K562 (cell line): Measurements from ENCODE around the gene CDH12. TPM values are rescaled to one million over a fixed set of nuclear protein-coding genes. Genes with fewer than 3 reads are reported as not detected.

Experiments
- ATAC-seq: fragments of 200-7000 bp; cut with Tn5 transposase; 3 replicates; pipeline ENCODE4 v1.9.1; 2020; ENCODE audit warnings: moderate library complexity
- BruUV-seq: library from RNA; stranded (reverse); fragments of 400-500 nt; replicated peaks from 2 replicates; lab custom pipeline; 2021; lab: Mats Ljungman, UMichigan
- CTCF ChIA-PET: fragments of 300-600 bp; formaldehyde crosslinking; extraction: SDS; loops from one replicate; lab custom pipeline; 2021; ENCODE audit warnings: low intra/inter-chr PET ratio; lab: Yijun Ruan, JAX
- POLR2A ChIA-PET: fragments of 300-600, 350-650 bp; sonication (Branson Sonifier 250); formaldehyde crosslinking; extraction: SDS; loops from one replicate; lab custom pipeline; 2021; ENCODE audit warnings: antibody characterized with exemption, inconsistent platforms; lab: Yijun Ruan, JAX
- DNase-seq, 4 experiments: peaks; one replicate each; pipeline versions ENCODE4 v3.0.0 to v3.0.0-alpha.2; 2011 to 2018; ENCODE audit warnings: low spot score in 3 of 4, mixed read lengths in 3 of 4; ENCODE audit errors: extremely low read depth in 1 of 4
- FAIRE-seq: peaks from 2 replicates; lab custom pipeline; 2011; peaks lifted over from hg19 to GRCh38; lab: Jason Lieb, UNC
- H2AFZ ChIP-seq: 2 replicates; pipeline ENCODE4 v1.6.0; 2011; ENCODE audit warnings: low read depth, low read length, control low read depth, inconsistent platforms
- H3K27ac ChIP-seq: fragments of 200-600 bp; 3 replicates; pipeline ENCODE4 v1.8.0; 2011; ENCODE audit warnings: low read depth, mild to moderate bottlenecking, control low read depth, inconsistent platforms, low read length, moderate library complexity, mixed read lengths; ENCODE audit errors: extremely low read depth
- H3K27me3 ChIP-seq, 2 experiments: fragments of 300-600 bp in 1 of 2; 2 replicates in 1 of 2; 3 replicates in 1 of 2; pipeline versions ENCODE4 v1.6.0 to v1.8.0; 2011; ENCODE audit warnings: inconsistent platforms in 2 of 2, low read length in 2 of 2, mild to moderate bottlenecking in 1 of 2, mixed read lengths in 1 of 2, moderate library complexity in 1 of 2; ENCODE audit not compliant: control insufficient read depth in 2 of 2, insufficient read depth in 2 of 2
- H3K36me3 ChIP-seq: fragments of 300-600 bp; 3 replicates; pipeline ENCODE4 v1.8.0; 2011; ENCODE audit warnings: mild to moderate bottlenecking, low read length, inconsistent platforms; ENCODE audit not compliant: control insufficient read depth, insufficient read depth
- H3K4me1 ChIP-seq, 2 experiments: fragments of 200-600 bp in 1 of 2; replicated peaks in 1 of 2; 2 replicates in 1 of 2; 3 replicates in 1 of 2; pipeline versions ENCODE4 v1.5.1 to v1.8.0; 2011; ENCODE audit warnings: inconsistent platforms in 2 of 2, low read length in 2 of 2, mild to moderate bottlenecking in 1 of 2, mixed read lengths in 1 of 2, moderate library complexity in 1 of 2; ENCODE audit not compliant: control insufficient read depth in 2 of 2, insufficient read depth in 2 of 2
- H3K4me2 ChIP-seq: 2 replicates; pipeline ENCODE4 v1.6.1; 2011; ENCODE audit warnings: low read length, control low read depth, inconsistent platforms, mixed read lengths; ENCODE audit not compliant: insufficient read depth
- H3K4me3 ChIP-seq: fragments of 200-600 bp; sonication (generic), shearing (Covaris generic); 2 replicates; pipeline ENCODE4 v1.5.1; 2016; ENCODE audit warnings: control low read depth, inconsistent platforms
- H3K79me2 ChIP-seq: fragments of 200-600 bp; 3 replicates; pipeline ENCODE4 v1.8.0; 2011; ENCODE audit warnings: low read length, inconsistent platforms; ENCODE audit not compliant: control insufficient read depth, insufficient read depth
- H3K9ac ChIP-seq, 2 experiments: 2 replicates each; pipeline versions ENCODE4 v1.6.0 to v1.6.1; 2011; ENCODE audit warnings: low read depth in 2 of 2, low read length in 2 of 2, control low read depth in 1 of 2, inconsistent platforms in 1 of 2, mild to moderate bottlenecking in 1 of 2, mixed read lengths in 1 of 2; ENCODE audit not compliant: insufficient read depth in 1 of 2
- H3K9me1 ChIP-seq: one replicate; pipeline ENCODE4 v1.6.0; 2011; ENCODE audit warnings: inconsistent platforms, mild to moderate bottlenecking, low read length, moderate library complexity; ENCODE audit not compliant: control insufficient read depth, insufficient read depth
- H3K9me3 ChIP-seq: replicated peaks from 2 replicates; pipeline ENCODE4 v1.5.1; 2011; ENCODE audit warnings: low read depth, low read length, inconsistent platforms; ENCODE audit not compliant: control insufficient read depth, insufficient read depth
- H4K20me1 ChIP-seq: replicated peaks from 2 replicates; pipeline ENCODE4 v1.6.1; 2011; ENCODE audit warnings: low read length, inconsistent platforms, mixed read lengths; ENCODE audit not compliant: control insufficient read depth, insufficient read depth
- BMI1 ChIP-seq: fragments of 150-350 bp; IDR thresholded peaks from 2 replicates; pipeline ENCODE4 v1.6.1; 2014; ENCODE audit warnings: low read length
- IFI16 ChIP-seq: fragments of 250-450 bp; sonication (Bioruptor Pico); IDR thresholded peaks from 2 replicates; pipeline ENCODE4 v2.1.2; 2022; ENCODE audit warnings: mild to moderate bottlenecking, inconsistent platforms
- KDM4B ChIP-seq, 2 experiments: fragments of 450-650 bp in 1 of 2; sonication (generic) in 1 of 2; IDR thresholded peaks; 2 replicates each; pipeline ENCODE4 v1.6.1; 2016 to 2017; ENCODE audit warnings: borderline replicate concordance in 2 of 2, antibody characterized with exemption in 1 of 2, low read depth in 1 of 2, mild to moderate bottlenecking in 1 of 2
- MCM7 ChIP-seq, 2 experiments: fragments of 450-650 bp; IDR thresholded peaks; 2 replicates each; pipeline ENCODE4 v1.6.1; 2016 to 2018
- NR2C2 ChIP-seq, 2 experiments: fragments of 200-800 bp in 1 of 2; sonication (Bioruptor generic) in 1 of 2; sonication (generic) in 1 of 2; formaldehyde crosslinking in 1 of 2; IDR thresholded peaks; 2 replicates each; pipeline versions ENCODE4 v1.6.1 to v1.8.0; 2016 to 2022; ENCODE audit warnings: mild to moderate bottlenecking in 1 of 2, missing compliant biosample characterization in 1 of 2, missing genetic modification characterization in 1 of 2, missing genetic modification reagents in 1 of 2
- PHB2 ChIP-seq: fragments of 450-650 bp; IDR thresholded peaks from 2 replicates; pipeline ENCODE4 v1.6.1; 2017; ENCODE audit warnings: low read depth
- POLR2H ChIP-seq: IDR thresholded peaks from 2 replicates; pipeline ENCODE4 v1.6.1; 2016; ENCODE audit warnings: missing genetic modification characterization, low read depth, mild to moderate bottlenecking, control low read depth, missing compliant biosample characterization, moderate library complexity
- PTRF ChIP-seq: fragments of 450-650 bp; IDR thresholded peaks from 2 replicates; pipeline ENCODE4 v1.6.1; 2016; ENCODE audit warnings: mild to moderate bottlenecking, missing genetic modification characterization, missing compliant biosample characterization
- SMAD4 ChIP-seq: fragments of 250-450 bp; sonication (Bioruptor Pico); conservative IDR thresholded peaks from 2 replicates; pipeline ENCODE4 v1.8.0; 2021; ENCODE audit warnings: inconsistent platforms, mild to moderate bottlenecking, moderate library complexity
- SRSF9 ChIP-seq: fragments of 200-400 bp; formaldehyde crosslinking; IDR thresholded peaks from 2 replicates; pipeline ENCODE4 v1.6.1; 2017; ENCODE audit warnings: low read depth, low read length, borderline replicate concordance
- STAT5A ChIP-seq: IDR thresholded peaks from 2 replicates; pipeline ENCODE4 v1.6.1; 2012; ENCODE audit warnings: low read length, inconsistent platforms, borderline replicate concordance
- TAF15 ChIP-seq: fragments of 200-400 bp; formaldehyde crosslinking; IDR thresholded peaks from 2 replicates; pipeline ENCODE4 v1.6.1; 2017; ENCODE audit warnings: mild to moderate bottlenecking, low read depth, low read length, moderate library complexity
- TRIM28 ChIP-seq: fragments of 450-650 bp; IDR thresholded peaks from 2 replicates; pipeline ENCODE4 v1.6.1; 2017
- WHSC1 ChIP-seq: IDR thresholded peaks from one replicate; pipeline ENCODE4 v1.6.1; 2012; ENCODE audit warnings: low read length, control low read depth, inconsistent platforms
- ZNF354B ChIP-seq: fragments of 250-450 bp; sonication (Bioruptor Pico); IDR thresholded peaks from 2 replicates; pipeline ENCODE4 v1.4.0; 2020
- ZNF511 ChIP-seq: sonication (generic); formaldehyde crosslinking; IDR thresholded peaks from 2 replicates; pipeline ENCODE4 v1.8.0; 2022; ENCODE audit warnings: mild to moderate bottlenecking, missing genetic modification reagents
- WGBS: fragments of 100-300 bp; shearing (Covaris generic); methylation state at CpG from one replicate; pipeline ENCODE4 v1.1.6; 2016; ENCODE audit warnings: low coverage, mixed read lengths; ENCODE audit not compliant: insufficient coverage; ENCODE audit errors: missing lambda C conversion rate; 5-methylcytosine and 5-hydroxymethylcytosine counted together
- in situ Hi-C: fragments of 300-500 bp; cut with MboI; formaldehyde crosslinking; loops from 4 replicates; pipeline ENCODE4 v1.15.0; 2018; ENCODE audit warnings: inconsistent platforms, mixed read lengths
- intact Hi-C: fragments of 100-400 bp; cut with micrococcal nuclease; formaldehyde crosslinking; loops from 2 replicates; pipeline ENCODE4 v1.14.2; 2022
- polyA plus RNA-seq, 8 experiments: library from polyadenylated mRNA; depleted of rRNA in 4 of 8; stranded (reverse) in 5 of 8; unstranded in 3 of 8; fragments of >200 nt; fragmentation: Nextera tagmentation in 2 of 8; fragmentation: Illumina TruSeq in 1 of 8; extraction: Ambion mirVana in 2 of 8; extraction: Trizol in 1 of 8; gene quantifications; 2 replicates each; pipeline versions ENCODE4 v1.2.1 to v1.2.3, GENCODE V29; 2011 to 2014; ENCODE audit warnings: inconsistent platforms in 1 of 8, missing spikeins in 1 of 8
- total RNA-seq, 7 experiments: library from RNA; depleted of rRNA in 6 of 7; stranded (reverse); fragments of >200 nt in 6 of 7; fragmentation: Illumina TruSeq in 2 of 7; extraction: Trizol in 2 of 7; gene quantifications; 2 replicates each; pipeline versions ENCODE4 v1.2.1 to v1.2.3, GENCODE V29; 2011 to 2021; ENCODE audit warnings: low replicate concordance in 1 of 7

Gene CDH12
- total and polyA plus RNA-seq, 9 of the 15 experiments (the other 6 are each of a cell fraction or from before 2014, with no cell fraction given) = 0.03 to 1.7 (median 0.37) TPM

- no peak for ATAC-seq
- TF ChIP-seq PTRF (tag) (no peak), SMAD4 (no peak), BMI1 (no peak), STAT5A (no peak), SRSF9 (no peak), KDM4B (IDR thresholded peaks at IDR 0.05; ENCODE audit: borderline replicate concordance in 2 of 2, low read depth in 1 of 2) (no peak), TRIM28 (no peak), IFI16 (CRISPR knock-in tag) (no peak), MCM7 (IDR thresholded peaks at IDR 0.05) (no peak), TAF15 (no peak), POLR2H (tag) (no peak), ZNF354B (CRISPR knock-in tag) (no peak), ZNF511 (CRISPR knock-in tag) (no peak), WHSC1 (no peak), PHB2 (no peak), NR2C2 (CRISPR knock-in tag; IDR thresholded peaks at IDR 0.05) (no peak), NR2C2 (tag; IDR thresholded peaks at IDR 0.05) (no peak)
- WGBS = 7% methylated on average over 4 of the region's 4 CpGs
Measured at GRCh38 chr5:22352493-22352892, 500.7 kb downstream of the CDH12 start.

More at GRCh38 chr5:22352493-22352892, 500.7 kb downstream of the CDH12 start:
- no TSS peak for BruUV-seq
- Histone ChIP-seq H3K27me3 (no peaks in the 10 kb centered on the region), H3K36me3 (no peaks in the 10 kb centered on the region), H3K4me3 (no peak overlapping the region), H4K20me1 (no peaks in the 10 kb centered on the region), H3K4me2 (no peak overlapping the region), H3K79me2 (no peaks in the 10 kb centered on the region), H3K27ac (no peak overlapping the region), H3K4me1 (no peaks in the 10 kb centered on the region), H3K9me1 (no peaks in the 10 kb centered on the region), H2AFZ (no peak overlapping the region), H3K9me3 (0 out of 2 replicates have a peak, but pooled peaks cover 5% of the 10 kb centered on the region), H3K9ac (no peak overlapping the region)
- ChIA-PET POLR2A (no interaction called here), CTCF (no interaction called here)
- intact Hi-C loops = no loop called here
- FAIRE-seq (no peak), DNase-seq (no peak)
- in situ Hi-C loops = no loop called here
